Activated CD8-positive, alpha-beta memory T cell treated with anti-CD3 and anti-CD28 coated beads for 48 hours (primary cell): ENCODE measurements around the gene PALLD.
"Not testable (repeated sequence)": the region's sequence is repeated elsewhere in the genome, so short reads cannot be mapped to it uniquely, and the experiment has no call there.

Experiments used
- DNase-seq, 3 experiments: peaks; one replicate each; pipeline ENCODE4 v3.0.0-alpha.2; 2020; ENCODE audit warnings: low read depth in 2 of 3, low spot score in 2 of 3

Gene PALLD

GRCh38 chr4:168693750-168694490, 197.1 kb downstream of the PALLD start:
- DNase-seq, result no peak

- DNase-seq, result no peak
Observed at GRCh38 chr4:168694667-168695066, 197.8 kb downstream of the PALLD start.

- DNase-seq, result no peak
Observed at GRCh38 chr4:168695288-168695687, 198.4 kb downstream of the PALLD start.

GRCh38 chr4:168696280-168696679, 199.4 kb downstream of the PALLD start:
- DNase-seq, result no peak

- DNase-seq, result no peak
Observed at GRCh38 chr4:168696826-168697225, 200.0 kb downstream of the PALLD start.

GRCh38 chr4:168699224-168699878, 202.5 kb downstream of the PALLD start:
- DNase-seq, result no peak

GRCh38 chr4:168701061-168701460, 204.2 kb downstream of the PALLD start:
- no peak for DNase-seq

- DNase-seq, result not testable (repeated sequence)
Observed at GRCh38 chr4:168702581-168703087, 205.8 kb downstream of the PALLD start.

GRCh38 chr4:168705121-168705520, 208.3 kb downstream of the PALLD start:
- DNase-seq, result no peak

- DNase-seq, result no peak
Observed at GRCh38 chr4:168707205-168707604, 210.4 kb downstream of the PALLD start.

- no peak for DNase-seq
Observed at GRCh38 chr4:168708108-168708507, 211.3 kb downstream of the PALLD start.

- no peak for DNase-seq
Observed at GRCh38 chr4:168710353-168710946, 213.6 kb downstream of the PALLD start.

- DNase-seq, result no peak
Observed at GRCh38 chr4:168711197-168712140, 214.6 kb downstream of the PALLD start.

- DNase-seq, result no peak
Observed at GRCh38 chr4:168712316-168712890, 215.6 kb downstream of the PALLD start.

GRCh38 chr4:168713253-168713652, 216.4 kb downstream of the PALLD start:
- DNase-seq, result no peak

GRCh38 chr4:168715896-168716295, 219.0 kb downstream of the PALLD start:
- DNase-seq, result no peak

- no peak for DNase-seq
Observed at GRCh38 chr4:168716406-168717129, 219.7 kb downstream of the PALLD start.

GRCh38 chr4:168717847-168718246, 221.0 kb downstream of the PALLD start:
- DNase-seq, result no peak

GRCh38 chr4:168719725-168720124, 222.9 kb downstream of the PALLD start:
- DNase-seq, result no peak

- no peak for DNase-seq
Observed at GRCh38 chr4:168720396-168720900, 223.6 kb downstream of the PALLD start.
